GM23338 (cell line): ENCODE results near the gene FAU. TPM values are rescaled to one million over a fixed set of nuclear protein-coding genes. Genes with fewer than 3 reads are reported as not detected.

Experiments
- ATAC-seq: fragments of 200-7000 bp; cut with Tn5 transposase; 3 replicates; pipeline ENCODE4 v1.9.1; 2020
- DNase-seq: peaks from one replicate; pipeline ENCODE4 v3.0.0-alpha.2; 2015; ENCODE audit warnings: low spot score
- H2AFZ ChIP-seq: fragments of 200-600 bp; sonication (generic); 2 replicates; pipeline ENCODE4 v1.8.0; 2016; ENCODE audit warnings: antibody characterized with exemption, mild to moderate bottlenecking, moderate library complexity
- H3F3A ChIP-seq: fragments of 200-600 bp; sonication (generic); replicated peaks from 2 replicates; pipeline ENCODE4 v1.8.0; 2017; ENCODE audit warnings: antibody characterized with exemption, mixed run types, low read depth
- H3K27ac ChIP-seq: fragments of 200-600 bp; sonication (generic); 2 replicates; pipeline ENCODE4 v1.6.1; 2016; ENCODE audit warnings: low read depth
- H3K27me3 ChIP-seq: fragments of 200-600 bp; sonication (generic); 2 replicates; pipeline ENCODE4 v1.8.0; 2016; ENCODE audit warnings: mild to moderate bottlenecking, mixed run types, moderate library complexity; ENCODE audit not compliant: insufficient read depth
- H3K36me3 ChIP-seq: fragments of 200-600 bp; sonication (generic); 2 replicates; pipeline ENCODE4 v1.8.0; 2016; ENCODE audit warnings: mild to moderate bottlenecking; ENCODE audit not compliant: insufficient read depth
- H3K4me1 ChIP-seq: fragments of 200-600 bp; sonication (generic); 2 replicates; pipeline ENCODE4 v1.8.0; 2016; ENCODE audit warnings: mild to moderate bottlenecking, moderate library complexity; ENCODE audit not compliant: insufficient read depth
- H3K4me2 ChIP-seq: fragments of 200-600 bp; sonication (generic); 2 replicates; pipeline ENCODE4 v1.7.1; 2017; ENCODE audit warnings: mixed run types
- H3K4me3 ChIP-seq: fragments of 200-600 bp; sonication (generic); 2 replicates; pipeline ENCODE4 v1.6.1; 2016; ENCODE audit warnings: mixed run types
- H3K79me2 ChIP-seq: fragments of 200-600 bp; sonication (generic); replicated peaks from 2 replicates; pipeline ENCODE4 v1.8.0; 2017; ENCODE audit warnings: mild to moderate bottlenecking; ENCODE audit not compliant: insufficient read depth
- H3K9me2 ChIP-seq: fragments of 200-600 bp; sonication (generic); 2 replicates; pipeline ENCODE4 v1.8.0; 2017; ENCODE audit not compliant: insufficient read depth
- H4K20me1 ChIP-seq: fragments of 200-600 bp; sonication (generic); replicated peaks from 2 replicates; pipeline ENCODE4 v1.8.0; 2017; ENCODE audit warnings: mild to moderate bottlenecking; ENCODE audit not compliant: insufficient read depth
- H3K27ac Mint-ChIP-seq: 2 replicates; pipeline ENCODE4 v1.8.0; 2020; ENCODE audit warnings: inconsistent platforms, mild to moderate bottlenecking, moderate library complexity, mixed read lengths
- H3K27me3 Mint-ChIP-seq: 3 replicates; pipeline ENCODE4 v1.8.0; 2022; ENCODE audit warnings: low read depth, mild to moderate bottlenecking, moderate library complexity, mixed read lengths, inconsistent platforms; ENCODE audit not compliant: insufficient read depth, poor library complexity
- H3K36me3 Mint-ChIP-seq: 3 replicates; pipeline ENCODE4 v1.8.0; 2021; ENCODE audit warnings: low read depth, mild to moderate bottlenecking, inconsistent platforms, moderate library complexity, mixed read lengths
- H3K4me1 Mint-ChIP-seq: 3 replicates; pipeline ENCODE4 v1.8.0; 2020; ENCODE audit warnings: mild to moderate bottlenecking, inconsistent platforms, mixed read lengths
- H3K4me3 Mint-ChIP-seq: 3 replicates; pipeline ENCODE4 v1.8.0; 2021; ENCODE audit warnings: moderate library complexity, mild to moderate bottlenecking, inconsistent platforms, mixed read lengths
- H3K9me3 Mint-ChIP-seq: 3 replicates; pipeline ENCODE4 v1.8.0; 2020; ENCODE audit warnings: moderate library complexity, mild to moderate bottlenecking, inconsistent platforms, mixed read lengths
- CREB1 ChIP-seq: fragments of 250-450 bp; sonication (Bioruptor Pico); IDR thresholded peaks from 2 replicates; pipeline ENCODE4 v1.5.0; 2020; ENCODE audit warnings: low read depth, mild to moderate bottlenecking, moderate library complexity
- CTCF ChIP-seq, 2 experiments: fragments of 200-600 bp in 1 of 2; sonication (generic) in 1 of 2; conservative IDR thresholded peaks; 2 replicates each; pipeline versions ENCODE4 v1.5.1 to v1.6.1; 2016 to 2017; ENCODE audit warnings: antibody characterized with exemption in 2 of 2, low read depth in 2 of 2, mild to moderate bottlenecking in 2 of 2, moderate library complexity in 1 of 2
- ETS1 ChIP-seq: IDR thresholded peaks from 2 replicates; pipeline ENCODE4 v1.6.1; 2016; ENCODE audit warnings: antibody characterized with exemption
- EZH2 ChIP-seq: fragments of 200-600 bp; sonication (generic); IDR thresholded peaks from one replicate; pipeline ENCODE4 v1.8.0; 2017; ENCODE audit warnings: antibody characterized with exemption, mild to moderate bottlenecking, low read depth; ENCODE audit not compliant: unreplicated experiment
- EZH2phosphoT487 ChIP-seq: fragments of 200-600 bp; sonication (generic); IDR thresholded peaks from one replicate; pipeline ENCODE4 v1.8.1; 2018; ENCODE audit warnings: antibody characterized with exemption; ENCODE audit not compliant: unreplicated experiment
- JUNB ChIP-seq: IDR thresholded peaks from one replicate; pipeline ENCODE4 v1.6.1; 2016; ENCODE audit warnings: antibody characterized with exemption; ENCODE audit not compliant: unreplicated experiment
- NANOG ChIP-seq: IDR thresholded peaks from 2 replicates; pipeline ENCODE4 v1.6.1; 2016; ENCODE audit warnings: antibody characterized with exemption, borderline replicate concordance
- POLR2AphosphoS5 ChIP-seq: IDR thresholded peaks from 2 replicates; pipeline ENCODE4 v1.6.1; 2016; ENCODE audit warnings: antibody characterized with exemption, low read depth
- REST ChIP-seq: IDR thresholded peaks from one replicate; pipeline ENCODE4 v1.6.1; 2018; ENCODE audit warnings: antibody characterized with exemption; ENCODE audit not compliant: unreplicated experiment
- STAT1 ChIP-seq: IDR thresholded peaks from one replicate; pipeline ENCODE4 v1.6.1; 2016; ENCODE audit warnings: antibody characterized with exemption; ENCODE audit not compliant: unreplicated experiment
- ZNF114 ChIP-seq: fragments of 250-450 bp; sonication (Bioruptor Pico); IDR thresholded peaks from 2 replicates; pipeline ENCODE4 v1.5.0; 2020; ENCODE audit warnings: mild to moderate bottlenecking, moderate library complexity
- ZNF331 ChIP-seq: fragments of 250-450 bp; sonication (Bioruptor Pico); IDR thresholded peaks from 2 replicates; pipeline ENCODE4 v1.5.0; 2020; ENCODE audit warnings: low read depth, mild to moderate bottlenecking, moderate library complexity
- ZNF462 ChIP-seq: fragments of 250-450 bp; sonication (Bioruptor Pico); IDR thresholded peaks from 2 replicates; pipeline ENCODE4 v1.5.0; 2020; ENCODE audit warnings: mild to moderate bottlenecking, moderate library complexity
- polyA plus RNA-seq: library from polyadenylated mRNA; unstranded; fragments of >200 nt; fragmentation: Nextera tagmentation; extraction: Ambion mirVana; gene quantifications from 2 replicates; pipeline ENCODE4 v1.2.1, GENCODE V29; 2016
- total RNA-seq: library from RNA; depleted of rRNA; stranded (reverse); fragments of >200 nt; shearing (Covaris generic); gene quantifications from 2 replicates; pipeline ENCODE4 v1.2.3, GENCODE V29; 2014

Gene FAU
- total and polyA plus RNA-seq, 2 experiments from 2014 or later, result 262 to 1,177 TPM

GRCh38 chr11:65126624-65127274, 4.8 kb upstream of the FAU start:
- no peak for TF ChIP-seq STAT1
- no peak for TF ChIP-seq ZNF462 (CRISPR knock-in tag)
- TF ChIP-seq REST, result no peak
- no peak for TF ChIP-seq NANOG
- no peak for TF ChIP-seq CTCF (conservative IDR thresholded peaks at IDR 0.05; ENCODE audit: low read depth in 2 of 2)
- TF ChIP-seq CREB1 (CRISPR knock-in tag), result no peak
- no peak for TF ChIP-seq ZNF114
- TF ChIP-seq EZH2, result no peak
- TF ChIP-seq ZNF331 (CRISPR knock-in tag), result no peak
- TF ChIP-seq EZH2phosphoT487, result no peak
- TF ChIP-seq ETS1, result no peak
- TF ChIP-seq JUNB, result no peak
- TF ChIP-seq POLR2AphosphoS5, result no peak
- Histone ChIP-seq H3K79me2 (peaks cover 20% of the 10 kb centered on the region), H2AFZ (no peak overlapping the region), H3K4me1 (peaks cover 4% of the 10 kb centered on the region; the same call in 1 of the 2 replicates), H3K36me3 (peaks cover 6% of the 10 kb centered on the region), H3K4me3 (no peak overlapping the region), H3K27ac (no peak overlapping the region), H3K4me2 (no peak overlapping the region), H3F3A (peaks cover 10% of the 10 kb centered on the region; the same call in 1 of the 2 replicates), H3K9me2 (no peaks in the 10 kb centered on the region), H4K20me1 (peaks cover 3% of the 10 kb centered on the region; the same call in 1 of the 2 replicates), H3K27me3 (no peaks in the 10 kb centered on the region)
- ATAC-seq (no peak), DNase-seq (no peak)
- Mint-ChIP-seq H3K4me3 (no peak overlapping the region), H3K36me3 (peaks cover 59% of the 10 kb centered on the region), H3K27ac (no peak overlapping the region), H3K9me3 (no peaks in the 10 kb centered on the region; the same call in 2 of the 3 replicates), H3K4me1 (peaks cover 3% of the 10 kb centered on the region; the same call in 2 of the 3 replicates), H3K27me3 (peaks cover 8% of the 10 kb centered on the region)
